DND-41 (cell line): ENCODE measurements around the gene VAPB.

Source experiments
- CTCF ChIP-seq: IDR thresholded peaks from 2 replicates; pipeline ENCODE4 v1.5.1; 2012; ENCODE audit warnings: borderline replicate concordance, low read length, moderate library complexity, mild to moderate bottlenecking; ENCODE audit not compliant: poor library complexity, severe bottlenecking; ENCODE audit errors: extremely low read depth
- EZH2 ChIP-seq: IDR thresholded peaks from 3 replicates; pipeline ENCODE4 v1.6.1; 2012; ENCODE audit warnings: borderline replicate concordance, low read depth, mild to moderate bottlenecking, moderate library complexity, low read length, inconsistent platforms; ENCODE audit not compliant: severe bottlenecking

GRCh38 chr20:58454460-58454859 is 65.4 kb downstream of the VAPB start:
- no peak for TF ChIP-seq EZH2
- TF ChIP-seq CTCF, result no peak
